NCI-H2107 treated with DMSO at 0.1 percent for 48 hours (cell line): Measurements from ENCODE around the gene ZNF784.
"Not testable (repeated sequence)": the region's sequence is repeated elsewhere in the genome, so short reads cannot be mapped to it uniquely, and the experiment has no call there.

Source experiments
- DNase-seq: peaks from one replicate; lab custom pipeline; 2025; ENCODE audit not compliant: unreplicated experiment; lab: John Stamatoyannopoulos, UW

ZNF784 gene

DNA sequence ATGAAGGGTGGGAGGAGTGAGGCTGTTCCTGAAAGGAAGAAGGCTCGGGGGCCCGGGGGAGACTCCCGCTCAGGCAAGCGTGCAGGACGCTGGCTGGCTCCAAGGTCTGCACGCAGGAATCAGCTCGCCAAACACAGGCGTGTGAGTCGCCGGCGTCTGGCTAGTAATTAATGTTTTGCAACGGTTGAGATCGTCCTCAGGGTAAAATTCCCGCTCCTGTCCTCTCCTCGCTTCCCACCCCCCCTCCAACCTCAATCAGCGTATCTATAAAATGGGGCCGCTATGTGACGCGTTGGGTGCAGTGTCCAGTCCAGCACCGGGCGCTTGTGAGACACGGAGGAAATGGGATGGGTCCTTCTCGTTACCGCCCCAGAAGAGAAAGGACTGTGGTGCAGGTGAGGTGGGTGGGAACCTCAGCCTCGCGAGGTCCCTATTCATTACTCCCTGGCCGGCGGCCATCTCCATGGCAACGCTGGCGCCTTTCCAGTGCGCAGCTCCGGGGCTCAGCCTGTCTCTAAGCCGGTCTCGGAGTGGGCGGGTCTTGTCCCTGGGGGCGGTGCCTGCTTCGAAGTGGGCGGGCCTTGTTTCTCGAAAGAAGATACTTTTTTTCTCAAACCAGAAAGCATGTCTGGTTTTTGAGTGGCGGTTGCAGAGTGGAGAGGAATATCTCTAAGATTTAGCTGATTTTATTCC lies 37.2 kb downstream of the ZNF784 start:
- DNase-seq = peak; percentile 80

DNA sequence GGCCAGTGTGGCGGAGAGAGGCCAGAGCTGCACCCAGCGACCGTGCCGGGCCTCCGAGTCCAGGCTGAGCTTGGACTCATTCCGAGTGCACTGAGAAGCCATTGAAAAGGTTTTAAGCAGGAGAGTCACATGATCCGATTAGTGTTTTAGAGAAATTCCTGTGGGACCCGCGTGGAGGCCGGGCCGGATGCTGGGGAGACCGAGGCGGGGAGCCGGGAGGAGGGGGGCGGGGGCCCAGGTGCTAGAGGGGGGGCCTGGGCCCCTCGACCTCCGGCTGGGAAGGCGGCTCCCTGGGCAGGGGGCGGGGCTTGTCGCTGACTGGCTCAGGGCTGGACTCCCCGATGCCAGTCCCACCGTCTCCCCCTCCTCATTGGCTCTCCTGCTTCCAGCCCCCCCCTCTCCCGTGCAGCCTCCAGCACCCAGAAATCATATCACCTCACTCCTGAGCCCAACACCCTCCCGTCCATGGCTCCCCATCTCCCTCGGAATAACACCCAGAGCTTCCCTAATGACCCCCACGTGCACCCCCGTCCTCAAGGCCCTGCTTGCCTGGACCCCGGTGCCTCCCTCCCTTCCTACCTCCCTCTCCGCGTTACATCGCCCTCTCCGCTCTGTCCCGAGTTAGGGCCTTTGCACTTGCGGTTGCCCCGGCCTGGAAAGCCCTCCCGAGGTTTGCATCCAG lies 38.6 kb downstream of the ZNF784 start:
- DNase-seq = peak; percentile 86

DNA sequence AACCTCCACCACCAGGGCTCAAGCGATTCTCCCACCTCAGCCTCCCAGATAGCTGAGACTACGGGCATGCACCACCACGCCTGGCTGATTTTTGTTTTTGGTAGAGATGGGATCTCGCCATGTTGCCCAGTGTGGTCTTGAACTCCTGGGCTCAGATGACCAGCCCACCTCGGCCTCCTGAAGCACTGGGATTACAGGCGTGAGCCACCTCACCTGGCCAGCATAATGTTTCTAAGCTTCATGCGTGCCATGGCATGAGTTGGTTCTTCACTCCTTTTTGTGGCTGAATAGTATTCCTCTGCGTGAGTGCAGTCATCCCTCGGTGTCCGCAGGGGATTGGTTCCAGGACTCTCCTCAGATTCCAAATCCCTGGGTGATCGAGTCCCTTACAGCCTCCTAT lies 39.5 kb downstream of the ZNF784 start:
- DNase-seq = no peak

DNA sequence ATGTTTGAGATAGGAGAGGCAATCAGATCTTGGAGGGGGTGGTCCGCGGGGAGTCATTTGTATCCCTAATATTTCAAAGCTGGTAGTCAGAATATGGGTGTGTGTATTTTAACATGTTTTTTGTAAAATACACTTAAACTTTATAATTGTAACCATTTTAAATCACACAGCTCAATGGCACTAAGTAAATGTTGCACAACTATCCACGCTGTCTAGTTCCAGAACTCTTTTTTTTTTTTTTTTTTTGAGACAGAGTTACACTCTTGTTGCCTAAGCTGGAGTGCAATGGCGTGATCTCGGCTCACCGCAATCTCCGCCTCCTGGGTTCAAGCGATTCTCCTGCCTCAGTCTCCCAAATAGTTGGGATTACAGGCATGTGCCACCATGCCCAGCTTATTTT lies 40.5 kb downstream of the ZNF784 start:
- DNase-seq = not testable (repeated sequence)

DNA sequence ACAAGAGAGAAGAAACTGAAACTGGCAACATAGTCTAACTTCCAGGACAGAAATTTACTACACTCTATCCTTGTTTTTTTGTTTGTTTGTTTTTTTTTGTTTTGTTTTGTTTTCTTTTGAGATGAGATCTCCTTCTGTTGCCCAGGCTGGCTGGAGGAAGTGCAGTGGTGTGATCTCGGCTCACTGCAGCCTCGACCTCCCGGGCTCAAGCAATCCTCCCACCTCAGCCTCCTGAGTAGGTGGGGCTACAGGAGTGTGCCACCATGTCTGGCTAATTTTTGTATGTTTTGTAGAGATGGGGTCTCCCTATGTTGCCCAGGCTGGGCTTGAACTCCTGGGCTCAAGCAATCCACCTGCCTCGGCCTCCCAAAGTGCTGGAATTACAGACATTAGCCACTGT lies 42.1 kb downstream of the ZNF784 start:
- not testable (repeated sequence) for DNase-seq

DNA sequence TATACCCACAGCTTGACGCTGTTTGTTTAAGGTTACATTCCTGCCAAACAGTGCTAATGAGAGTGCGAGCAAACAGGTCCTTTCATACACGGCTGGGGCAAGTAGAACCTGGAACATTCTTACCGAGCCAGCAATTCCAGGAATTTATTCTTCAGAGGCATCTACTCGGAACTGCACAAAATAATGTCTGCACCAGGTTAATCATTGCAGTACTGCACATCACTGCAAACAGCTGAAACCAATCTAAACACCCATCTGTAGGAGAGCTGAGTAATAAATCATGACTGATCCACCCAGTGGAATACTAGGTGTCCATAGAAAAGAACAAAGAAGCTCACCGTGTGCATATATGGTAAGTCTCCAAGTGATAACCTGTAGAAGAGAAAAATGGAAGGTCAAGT lies 42.5 kb downstream of the ZNF784 start:
- DNase-seq = no peak

DNA sequence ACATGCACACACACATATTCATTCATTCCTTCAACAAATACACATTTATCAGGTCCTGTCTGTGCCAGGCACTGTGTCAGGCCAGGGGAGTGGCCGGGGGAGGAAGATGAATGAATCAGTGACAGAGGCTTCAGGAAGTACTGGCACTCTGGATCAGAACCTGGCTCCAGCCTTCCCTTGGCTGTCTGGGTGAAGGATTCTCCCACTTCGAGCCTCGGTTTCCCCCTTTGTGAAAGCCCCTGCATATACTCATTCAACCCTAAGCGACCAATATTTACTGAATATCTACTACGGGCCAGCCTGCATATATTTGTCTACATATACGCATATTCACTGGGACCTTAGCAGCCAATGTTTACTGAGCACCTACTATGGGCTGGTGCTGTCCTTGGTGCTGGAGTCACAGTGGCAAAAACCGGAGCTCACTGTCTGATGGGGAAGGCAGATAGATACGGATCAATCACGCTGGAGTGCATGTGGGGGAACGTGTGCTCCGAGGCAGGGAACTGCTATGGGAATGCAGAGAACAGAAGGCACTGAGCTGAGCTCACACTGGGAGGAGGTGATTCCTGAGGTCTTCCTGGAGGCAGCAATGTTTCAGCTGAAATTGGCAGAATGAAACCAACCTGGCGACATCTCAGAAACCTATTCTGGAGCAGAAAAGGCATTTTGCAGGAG lies 43.1 kb downstream of the ZNF784 start:
- DNase-seq = no peak

DNA sequence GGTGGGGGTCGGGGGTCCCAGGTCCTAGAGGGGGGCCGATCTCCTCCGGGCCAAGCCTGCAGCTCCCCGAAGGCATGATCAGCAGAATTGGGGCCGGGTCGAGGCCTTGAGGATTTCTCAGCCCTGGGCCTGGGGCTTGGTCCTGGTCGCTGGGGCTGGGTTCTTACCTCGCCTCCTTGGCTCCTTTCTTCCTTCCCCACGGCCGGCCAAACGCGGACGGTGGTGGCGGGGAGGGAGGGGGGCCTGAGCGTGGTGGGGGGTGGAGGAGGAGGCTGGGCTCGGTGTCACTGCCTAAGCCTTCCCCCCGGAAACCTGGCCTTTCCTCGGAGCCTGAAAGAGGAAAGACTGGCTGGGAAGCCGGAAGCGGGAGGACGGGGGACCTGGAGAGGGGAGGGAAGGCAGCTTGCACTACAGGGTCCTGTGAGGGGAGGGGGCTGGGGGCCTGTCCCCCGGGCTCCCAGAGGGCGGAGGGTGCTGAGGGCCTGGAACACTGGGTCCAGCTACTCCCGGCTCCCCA lies 43.7 kb downstream of the ZNF784 start, which contains the start of gene ZNF579:
Gene ZNF579, minus strand, starts transcription at position 221 of the 517 bp plus-strand sequence. CDS start 1,209 bp downstream, outside the sequence.
- peak; percentile 42 for DNase-seq

DNA sequence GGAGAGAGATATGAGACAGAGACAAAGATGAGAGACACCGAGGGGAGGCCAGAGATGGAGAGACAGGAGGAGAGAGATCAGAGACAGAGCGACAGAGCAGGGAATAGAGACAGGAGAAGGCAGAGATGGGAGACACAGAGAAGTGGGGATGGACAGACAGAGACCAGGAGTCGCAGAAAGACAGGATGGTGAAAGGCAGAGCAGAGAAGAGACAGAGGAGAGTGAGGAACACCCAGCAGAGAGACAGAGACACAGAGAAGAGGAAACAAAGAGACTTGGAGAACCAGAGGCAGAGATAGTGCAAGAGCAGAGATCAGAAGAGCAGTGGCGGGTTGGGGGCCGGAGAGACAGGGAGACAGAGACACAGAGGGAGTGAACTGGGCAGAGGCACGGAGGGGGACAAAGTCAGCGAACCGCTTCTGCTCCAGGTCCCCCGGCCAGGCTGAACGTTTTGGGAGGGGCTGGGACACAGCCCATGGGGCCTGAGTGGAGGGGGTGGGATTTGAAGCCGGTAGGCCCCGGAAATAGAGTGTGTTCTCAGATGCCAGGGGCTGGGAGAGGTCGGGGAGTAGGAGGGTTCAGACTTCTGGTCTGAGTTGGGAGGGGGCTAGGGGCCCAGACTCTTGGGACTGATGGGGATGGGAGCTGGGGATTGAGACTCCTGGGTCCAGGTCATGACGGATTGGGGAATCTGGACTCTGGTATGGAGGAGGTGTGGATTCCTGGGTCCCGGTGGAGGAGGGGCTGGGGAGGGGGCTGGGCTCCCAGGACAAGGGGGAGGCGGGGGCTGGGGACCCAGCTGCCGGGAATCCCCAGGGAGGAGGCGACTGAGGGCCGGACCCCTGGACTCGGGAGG lies 44.4 kb downstream of the ZNF784 start:
- no peak for DNase-seq

DNA sequence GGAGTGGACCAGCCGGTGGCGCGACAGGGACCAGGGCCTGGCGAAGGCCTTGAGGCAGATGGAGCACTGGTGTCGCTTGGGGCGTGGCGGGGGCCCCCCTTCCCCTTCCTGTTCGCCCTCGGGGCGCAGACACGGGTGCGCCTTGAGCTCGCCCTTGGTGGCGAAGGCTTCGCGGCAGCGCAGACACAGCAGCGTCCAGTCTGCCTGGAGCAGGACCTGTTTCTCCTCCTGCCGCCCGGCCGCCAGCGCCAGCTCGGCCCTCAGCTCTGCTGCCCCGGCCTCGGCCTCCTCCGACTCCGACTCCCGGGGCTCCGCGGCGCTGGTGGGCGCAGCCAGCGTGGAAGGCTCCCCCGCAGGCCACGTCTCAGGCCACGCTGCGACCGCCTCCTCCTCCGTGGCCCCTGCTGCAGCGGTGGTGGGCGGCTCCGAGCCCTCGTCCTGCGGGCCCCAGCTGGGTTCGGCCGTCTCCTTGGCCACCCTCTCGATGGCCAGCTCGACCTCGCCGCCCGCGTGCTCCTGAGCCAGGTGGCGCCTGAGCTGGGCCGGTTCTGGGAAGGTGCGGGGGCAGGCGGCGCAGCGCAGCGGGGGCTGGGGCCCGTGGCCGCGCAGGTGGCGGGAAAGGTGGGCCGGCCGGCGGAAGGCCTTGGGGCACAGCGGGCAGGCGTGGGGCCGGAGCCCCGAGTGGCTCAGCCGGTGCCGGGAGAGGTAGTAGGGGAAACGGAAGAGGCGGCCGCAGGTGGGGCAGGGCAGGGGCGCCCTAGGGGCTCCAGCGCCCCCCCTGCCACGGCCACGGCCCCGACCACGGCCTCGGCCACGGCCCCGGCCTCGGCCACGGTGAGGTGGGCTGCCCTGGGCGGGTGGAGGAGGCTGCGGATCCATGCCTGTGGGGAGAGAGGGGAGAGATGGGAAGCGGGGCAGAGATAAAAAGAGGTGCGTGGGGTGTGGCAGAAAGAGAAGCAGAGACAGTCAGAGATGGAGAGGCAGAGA lies 45.3 kb downstream of the ZNF784 start:
- DNase-seq = no peak

DNA sequence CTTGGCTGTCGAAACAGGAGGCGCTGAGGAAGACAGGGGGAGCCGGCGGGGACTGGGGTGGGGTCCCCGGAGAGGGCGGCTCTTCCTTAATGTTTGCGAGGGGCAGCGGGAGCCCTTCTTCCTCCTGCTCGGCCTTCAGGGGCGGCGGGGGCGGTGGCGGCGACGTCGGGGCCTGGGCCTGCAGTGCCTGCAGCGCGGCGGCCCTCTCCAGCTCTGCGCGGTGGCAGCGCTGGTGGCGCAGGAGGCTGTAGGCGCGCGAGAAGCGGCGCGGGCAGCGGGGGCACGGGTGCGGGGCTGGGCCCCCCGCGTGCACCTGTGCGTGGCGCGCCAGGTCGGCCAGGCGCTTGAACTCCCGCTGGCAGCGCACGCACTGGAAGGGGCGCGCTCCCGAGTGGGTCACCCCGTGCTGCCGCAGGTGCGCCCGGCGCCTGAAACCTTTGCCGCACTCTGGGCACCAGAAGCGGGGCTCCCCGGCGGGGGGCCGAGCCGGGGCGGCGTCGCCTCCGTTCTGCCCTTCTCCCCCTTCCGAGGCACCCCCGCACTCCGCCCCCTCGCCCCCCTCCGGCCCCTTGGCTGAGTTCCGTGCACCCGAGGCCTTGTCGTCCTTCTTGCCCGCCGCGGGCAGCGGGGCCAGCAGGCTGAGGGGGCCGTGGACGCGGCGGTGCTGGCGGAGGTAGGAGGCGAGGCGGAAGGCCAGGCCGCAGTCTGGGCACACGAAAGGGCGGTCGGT lies 46.2 kb downstream of the ZNF784 start:
- DNase-seq = no peak

DNA sequence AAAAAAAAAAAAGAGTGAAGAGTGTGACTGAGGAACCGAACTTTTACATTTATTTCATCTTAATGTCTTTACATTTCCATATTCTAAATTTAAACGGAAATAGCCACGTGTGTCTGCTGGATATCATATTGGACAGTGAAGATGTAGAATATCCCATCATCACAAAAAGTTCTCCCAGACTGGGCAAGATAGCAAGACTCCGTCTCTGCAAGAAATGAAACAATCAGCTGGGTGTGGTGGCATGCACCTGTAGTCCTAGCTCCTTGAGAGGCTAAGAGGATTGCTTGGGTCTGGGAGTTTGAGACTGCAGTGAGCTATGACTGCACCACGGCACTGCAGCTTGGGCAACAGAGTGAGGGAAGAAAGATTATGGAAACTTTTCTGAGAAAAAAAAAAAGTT lies 47.6 kb downstream of the ZNF784 start:
- DNase-seq = no peak

DNA sequence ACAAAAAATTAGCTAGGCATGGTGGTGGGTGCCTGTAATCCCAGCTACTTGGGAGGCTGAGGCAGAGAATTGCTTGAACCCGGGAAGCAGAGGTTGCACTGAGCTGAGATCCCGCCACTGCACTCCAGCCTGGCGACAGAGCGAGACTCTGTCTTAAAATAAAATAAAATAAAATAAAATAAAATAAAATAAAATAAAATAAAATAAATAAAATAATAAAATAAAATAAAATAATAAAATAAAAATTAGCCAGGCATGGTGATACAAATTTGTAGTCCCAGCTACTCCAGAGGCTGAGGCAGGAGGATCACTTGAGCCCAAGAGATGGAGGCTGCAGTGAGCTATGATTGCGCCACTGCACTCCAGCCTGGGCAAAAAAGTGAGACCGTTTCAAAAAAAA lies 50.4 kb downstream of the ZNF784 start:
- not testable (repeated sequence) for DNase-seq
